Right lobe of liver (tissue), 6 donors: ENCODE results near the gene GPC5. TPM values are rescaled to one million over a fixed set of nuclear protein-coding genes. Genes with fewer than 3 reads are reported as not detected.
"Not testable (repeated sequence)": the region's sequence is repeated elsewhere in the genome, so short reads cannot be mapped to it uniquely, and the experiment has no call there.

ENCODE experiments used
- ATAC-seq, 4 donors: fragments of 200-7000 bp; cut with Tn5 transposase; one replicate each; pipeline ENCODE4 v1.9.1; 2020; ENCODE audit warnings: mild to moderate bottlenecking in 4 of 4, moderate library complexity in 4 of 4
- DNase-seq, 3 donors: peaks; one replicate each; pipeline ENCODE4 v3.0.0-alpha.2; 2020
- H3K27ac ChIP-seq, 3 donors: fragments of 200-600 bp; one replicate each; pipeline ENCODE4 v1.8.0; 2022
- H3K27me3 ChIP-seq, 2 donors: fragments of 200-600 bp; one replicate each; pipeline ENCODE4 v1.8.0; 2022
- H3K36me3 ChIP-seq, 4 donors: fragments of 200-600 bp; sonication (generic) in 1 of 4; one replicate each; pipeline versions ENCODE4 v1.5.1 to v1.8.0; 2017 to 2022; ENCODE audit warnings: control low read depth in 1 of 4
- H3K4me1 ChIP-seq, 4 donors: fragments of 200-600 bp; sonication (generic) in 1 of 4; one replicate each; pipeline versions ENCODE4 v1.5.1 to v1.8.0; 2017 to 2022; ENCODE audit warnings: control low read depth in 1 of 4
- H3K4me3 ChIP-seq, 3 donors: fragments of 200-600 bp; one replicate each; pipeline ENCODE4 v1.8.0; 2022
- H3K9me3 ChIP-seq, 4 donors: fragments of 200-600 bp; sonication (generic) in 1 of 4; one replicate each; pipeline versions ENCODE4 v1.5.1 to v1.8.0; 2017 to 2022; ENCODE audit warnings: control low read depth in 1 of 4
- POLR2A ChIP-seq: fragments of 450-650 bp; IDR thresholded peaks from one replicate; pipeline ENCODE4 v1.6.1; 2017; ENCODE audit warnings: antibody characterized with exemption, mild to moderate bottlenecking
- WGBS: methylation state at CpG from one replicate; pipeline ENCODE4 v1.1.6; 2018; ENCODE audit warnings: low coverage, low lambda C conversion rate; ENCODE audit not compliant: insufficient coverage; ENCODE audit errors: missing lambda C conversion rate; 5-methylcytosine and 5-hydroxymethylcytosine counted together
- intact Hi-C, 2 donors: fragments of 100-400 bp; cut with DNase I; formaldehyde crosslinking; loops; one replicate each; pipeline versions ENCODE4 v1.11.2 to v1.14.1; 2022
- total RNA-seq, 6 experiments: library from RNA; depleted of rRNA in 2 of 6; stranded (reverse); fragments of >200 nt in 2 of 6; fragmentation: NEBNext Ultra II Directional in 3 of 6; extraction: Animal tissue kit (Norgen Biotek cat#: 25700) in 3 of 6; gene quantifications; one replicate each; pipeline versions ENCODE4 v1.1.0 to v1.2.4, GENCODE V29; 2016 to 2023
- TF ChIP-seq, protein P1 (sequence below), 4 donors: fragments of 200-600 bp in 3 of 4; fragments of 450-650 bp in 1 of 4; IDR thresholded peaks; one replicate each; pipeline versions ENCODE4 v1.5.1 to v1.8.0; 2016 to 2022; ENCODE audit warnings: antibody characterized with exemption in 4 of 4, mild to moderate bottlenecking in 2 of 4
- donor health status: DM: no; HTN: yes; CAD: no.
- donor health status: DM: no; HTN: no; CAD: no.
- donor health status: DM: no; HTN: no; CAD: no.
- donor health status: DM: no; HTN: yes; CAD: no.
- donor health status: DM: no; HTN: yes; CAD: no.

Gene GPC5
- total RNA-seq, 6 experiments from 2014 or later, result 0.12 to 0.99 (median 0.66) TPM

DNA sequence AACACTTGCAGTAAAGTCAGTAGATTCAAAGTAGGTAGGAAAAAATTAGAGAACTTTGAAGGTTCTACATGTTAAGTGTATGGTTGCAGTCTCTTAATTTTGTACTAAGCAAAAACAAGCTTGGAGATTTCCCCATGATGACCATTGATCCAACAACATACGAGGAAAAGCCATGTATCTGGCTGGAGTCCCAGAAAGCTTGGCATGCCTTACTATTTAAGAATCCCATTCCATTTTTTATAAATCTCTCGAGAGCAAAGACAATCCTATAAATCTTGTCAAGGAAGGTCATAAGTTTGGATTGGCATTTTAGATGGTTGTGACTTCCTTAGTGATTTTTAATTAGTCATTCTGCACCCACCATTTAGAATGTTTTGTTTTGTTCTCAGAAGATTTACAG is 495.9 kb downstream of the GPC5 start:
- H3K4me1 ChIP-seq, result no peaks in the 10 kb centered on the region
- no peaks in the 10 kb centered on the region for H3K36me3 ChIP-seq
- H3K9me3 ChIP-seq, result no peaks in the 10 kb centered on the region
- no peak overlapping the region for H3K4me3 ChIP-seq
- no peak for DNase-seq
- no peak for ATAC-seq
- TF ChIP-seq, protein P1, sequence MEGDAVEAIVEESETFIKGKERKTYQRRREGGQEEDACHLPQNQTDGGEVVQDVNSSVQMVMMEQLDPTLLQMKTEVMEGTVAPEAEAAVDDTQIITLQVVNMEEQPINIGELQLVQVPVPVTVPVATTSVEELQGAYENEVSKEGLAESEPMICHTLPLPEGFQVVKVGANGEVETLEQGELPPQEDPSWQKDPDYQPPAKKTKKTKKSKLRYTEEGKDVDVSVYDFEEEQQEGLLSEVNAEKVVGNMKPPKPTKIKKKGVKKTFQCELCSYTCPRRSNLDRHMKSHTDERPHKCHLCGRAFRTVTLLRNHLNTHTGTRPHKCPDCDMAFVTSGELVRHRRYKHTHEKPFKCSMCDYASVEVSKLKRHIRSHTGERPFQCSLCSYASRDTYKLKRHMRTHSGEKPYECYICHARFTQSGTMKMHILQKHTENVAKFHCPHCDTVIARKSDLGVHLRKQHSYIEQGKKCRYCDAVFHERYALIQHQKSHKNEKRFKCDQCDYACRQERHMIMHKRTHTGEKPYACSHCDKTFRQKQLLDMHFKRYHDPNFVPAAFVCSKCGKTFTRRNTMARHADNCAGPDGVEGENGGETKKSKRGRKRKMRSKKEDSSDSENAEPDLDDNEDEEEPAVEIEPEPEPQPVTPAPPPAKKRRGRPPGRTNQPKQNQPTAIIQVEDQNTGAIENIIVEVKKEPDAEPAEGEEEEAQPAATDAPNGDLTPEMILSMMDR (IDR thresholded peaks at IDR 0.05), result no peak
- TF ChIP-seq POLR2A, result no peak
- H3K27me3 ChIP-seq, result no peaks in the 10 kb centered on the region
- intact Hi-C loops, result no loop called here
- no peak overlapping the region for H3K27ac ChIP-seq
- WGBS, result 17% methylated on average over 2 of the region's 2 CpGs

- DNase-seq, result no peak
- no peak for ATAC-seq
- Histone ChIP-seq H3K27me3 (no peaks in the 10 kb centered on the region), H3K36me3 (no peaks in the 10 kb centered on the region), H3K27ac (no peak overlapping the region), H3K9me3 (no peaks in the 10 kb centered on the region), H3K4me1 (no peaks in the 10 kb centered on the region), H3K4me3 (no peak overlapping the region)
- TF ChIP-seq, protein P1 (IDR thresholded peaks at IDR 0.05), result no peak
- no peak for TF ChIP-seq POLR2A
- whole genome bisulfite sequencing, result 76% methylated on average over 5 of the region's 5 CpGs
- intact Hi-C loops, result no loop called here
These were observed 498.1 kb downstream of the GPC5 start for GRCh38 chr13:91896547-91896946.

GRCh38 chr13:91898986-91899385 is 500.6 kb downstream of the GPC5 start:
- ATAC-seq, DNase-seq, H3K27me3 ChIP-seq, H3K4me1 ChIP-seq, H3K36me3 ChIP-seq, H3K27ac ChIP-seq, H3K4me3 ChIP-seq, H3K9me3 ChIP-seq, intact Hi-C loops: not testable (repeated sequence)

DNA sequence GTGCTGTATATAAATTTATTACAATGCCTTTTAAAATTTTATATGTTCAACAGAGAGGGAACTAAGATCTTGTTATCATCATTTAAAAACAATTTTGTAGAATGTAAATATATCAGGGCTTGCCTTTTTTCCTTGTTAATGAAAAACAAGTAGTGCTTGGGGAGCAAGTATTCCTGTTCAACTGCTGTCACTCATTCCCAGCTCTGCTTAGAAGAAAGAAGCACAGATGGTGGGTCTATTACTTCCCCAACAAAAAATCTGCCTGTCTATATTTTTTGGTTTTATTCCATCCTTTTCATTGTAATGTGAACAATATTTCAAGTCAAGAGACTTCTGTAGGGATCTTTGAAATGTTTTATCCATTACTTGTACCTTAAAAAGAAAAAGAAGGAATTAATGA is 503.9 kb downstream of the GPC5 start:
- H3K36me3 ChIP-seq, result no peaks in the 10 kb centered on the region
- no peak overlapping the region for H3K4me3 ChIP-seq
- H3K9me3 ChIP-seq, result no peaks in the 10 kb centered on the region
- DNase-seq (no peak), ATAC-seq (no peak)
- intact Hi-C loops, result no loop called here
- no peak overlapping the region for H3K27ac ChIP-seq
- no peaks in the 10 kb centered on the region for H3K27me3 ChIP-seq
- TF ChIP-seq, protein P1 (IDR thresholded peaks at IDR 0.05), result no peak
- no peak for TF ChIP-seq POLR2A
- H3K4me1 ChIP-seq, result no peaks in the 10 kb centered on the region

GRCh38 chr13:91904005-91904404 is 505.6 kb downstream of the GPC5 start:
- 0% methylated on average over 1 of the region's 1 CpG for whole genome bisulfite sequencing
- no peaks in the 10 kb centered on the region for H3K27me3 ChIP-seq

More at GRCh38 chr13:91904005-91904404, 505.6 kb downstream of the GPC5 start:
- no peak overlapping the region for H3K27ac ChIP-seq
- no peak for DNase-seq
- no peaks in the 10 kb centered on the region for H3K36me3 ChIP-seq
- no peak overlapping the region for H3K4me3 ChIP-seq
- no peak for TF ChIP-seq POLR2A
- TF ChIP-seq, protein P1 (IDR thresholded peaks at IDR 0.05), result no peak
- H3K9me3 ChIP-seq, result no peaks in the 10 kb centered on the region
- no peaks in the 10 kb centered on the region for H3K4me1 ChIP-seq
- no peak for ATAC-seq
- intact Hi-C loops, result no loop called here
